NB4 (cell line): Measurements from ENCODE around the gene HOMER2.

Source experiments
- CTCF ChIP-seq: IDR thresholded peaks from one replicate; pipeline ENCODE4 v1.5.1; 2012; ENCODE audit warnings: low read depth, low read length
- TF ChIP-seq, protein P1 (sequence below): IDR thresholded peaks from 2 replicates; pipeline ENCODE4 v1.6.1; 2011; ENCODE audit warnings: low read depth, low read length

- no peak for TF ChIP-seq CTCF
- TF ChIP-seq, protein P1, sequence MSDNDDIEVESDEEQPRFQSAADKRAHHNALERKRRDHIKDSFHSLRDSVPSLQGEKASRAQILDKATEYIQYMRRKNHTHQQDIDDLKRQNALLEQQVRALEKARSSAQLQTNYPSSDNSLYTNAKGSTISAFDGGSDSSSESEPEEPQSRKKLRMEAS: no peak
Measured at GRCh38 chr15:82916161-82916952, 36.2 kb downstream of the HOMER2 start.
